HEK293 (cell line): ENCODE measurements around the gene ACAN.

Experiments
- BCL11A ChIP-seq: fragments of 450-650 bp; formaldehyde crosslinking; IDR thresholded peaks from 2 replicates; pipeline ENCODE4 v1.5.1; 2016; ENCODE audit warnings: low read depth, missing biosample characterization, missing genetic modification characterization
- KLF9 ChIP-seq: fragments of 450-650 bp; formaldehyde crosslinking; IDR thresholded peaks from 2 replicates; pipeline ENCODE4 v1.5.1; 2016; ENCODE audit warnings: missing biosample characterization, missing genetic modification characterization, low read depth
- RBAK ChIP-seq: fragments of 450-650 bp; formaldehyde crosslinking; IDR thresholded peaks from 2 replicates; pipeline ENCODE4 v1.5.1; 2016; ENCODE audit warnings: missing biosample characterization, missing genetic modification characterization
- SALL2 ChIP-seq: fragments of 450-650 bp; formaldehyde crosslinking; IDR thresholded peaks from 2 replicates; pipeline ENCODE4 v1.5.0; 2017; ENCODE audit warnings: missing biosample characterization, mild to moderate bottlenecking, missing genetic modification characterization, borderline replicate concordance
- SP2 ChIP-seq: fragments of 450-650 bp; formaldehyde crosslinking; IDR thresholded peaks from 2 replicates; pipeline ENCODE4 v1.5.1; 2016; ENCODE audit warnings: missing biosample characterization, missing genetic modification characterization
- SP3 ChIP-seq: fragments of 450-650 bp; formaldehyde crosslinking; IDR thresholded peaks from 2 replicates; pipeline ENCODE4 v1.5.1; 2016; ENCODE audit warnings: missing biosample characterization, missing genetic modification characterization
- ZBTB1 ChIP-seq: fragments of 450-650 bp; formaldehyde crosslinking; IDR thresholded peaks from 2 replicates; pipeline ENCODE4 v1.5.1; 2016; ENCODE audit warnings: missing biosample characterization, missing genetic modification characterization
- ZNF423 ChIP-seq: fragments of 450-650 bp; formaldehyde crosslinking; IDR thresholded peaks from 2 replicates; pipeline ENCODE4 v1.5.1; 2016; ENCODE audit warnings: missing biosample characterization, missing genetic modification characterization
- TF ChIP-seq, protein P1 (sequence below): fragments of 450-650 bp; formaldehyde crosslinking; IDR thresholded peaks from 2 replicates; pipeline ENCODE4 v1.5.1; 2016; ENCODE audit warnings: missing biosample characterization, missing genetic modification characterization
- TF ChIP-seq, protein P2 (sequence below): fragments of 450-650 bp; formaldehyde crosslinking; IDR thresholded peaks from 2 replicates; pipeline ENCODE4 v1.5.1; 2016; ENCODE audit warnings: missing biosample characterization, missing genetic modification characterization
- TF ChIP-seq, protein P3 (sequence below): fragments of 450-650 bp; formaldehyde crosslinking; IDR thresholded peaks from 2 replicates; pipeline ENCODE4 v1.5.1; 2016; ENCODE audit warnings: missing biosample characterization, missing genetic modification characterization
- TF ChIP-seq, protein P4 (sequence below): fragments of 450-650 bp; formaldehyde crosslinking; IDR thresholded peaks from 2 replicates; pipeline ENCODE4 v1.5.1; 2016; ENCODE audit warnings: missing biosample characterization, missing genetic modification characterization
- TF ChIP-seq, protein P5 (sequence below): fragments of 450-650 bp; formaldehyde crosslinking; IDR thresholded peaks from 2 replicates; pipeline ENCODE4 v1.5.1; 2016; ENCODE audit warnings: missing biosample characterization, missing genetic modification characterization

DNA sequence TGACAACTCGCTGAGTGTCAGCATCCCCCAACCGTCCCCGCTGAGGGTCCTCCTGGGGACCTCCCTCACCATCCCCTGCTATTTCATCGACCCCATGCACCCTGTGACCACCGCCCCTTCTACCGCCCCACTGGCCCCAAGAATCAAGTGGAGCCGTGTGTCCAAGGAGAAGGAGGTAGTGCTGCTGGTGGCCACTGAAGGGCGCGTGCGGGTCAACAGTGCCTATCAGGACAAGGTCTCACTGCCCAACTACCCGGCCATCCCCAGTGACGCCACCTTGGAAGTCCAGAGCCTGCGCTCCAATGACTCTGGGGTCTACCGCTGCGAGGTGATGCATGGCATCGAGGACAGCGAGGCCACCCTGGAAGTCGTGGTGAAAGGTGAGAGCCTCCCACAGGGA is 35.4 kb downstream of the ACAN start:
- TF ChIP-seq, protein P1, sequence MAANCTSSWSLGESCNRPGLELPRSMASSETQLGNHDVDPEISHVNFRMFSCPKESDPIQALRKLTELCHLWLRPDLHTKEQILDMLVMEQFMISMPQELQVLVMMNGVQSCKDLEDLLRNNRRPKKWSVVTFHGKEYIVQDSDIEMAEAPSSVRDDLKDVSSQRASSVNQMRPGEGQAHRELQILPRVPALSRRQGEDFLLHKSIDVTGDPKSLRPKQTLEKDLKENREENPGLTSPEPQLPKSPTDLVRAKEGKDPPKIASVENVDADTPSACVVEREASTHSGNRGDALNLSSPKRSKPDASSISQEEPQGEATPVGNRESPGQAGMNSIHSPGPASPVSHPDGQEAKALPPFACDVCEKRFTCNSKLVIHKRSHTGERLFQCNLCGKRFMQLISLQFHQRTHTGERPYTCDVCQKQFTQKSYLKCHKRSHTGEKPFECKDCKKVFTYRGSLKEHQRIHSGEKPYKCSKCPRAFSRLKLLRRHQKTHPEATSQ (tag by site-specific recombination), result no peak
- TF ChIP-seq KLF9 (tag by site-specific recombination) (no peak), SP2 (no peak), ZBTB1 (tag by site-specific recombination) (no peak), SALL2 (no peak), ZNF423 (tag by site-specific recombination) (no peak), SP3 (tag by site-specific recombination) (no peak), BCL11A (tag by site-specific recombination) (no peak), RBAK (tag by site-specific recombination) (no peak)
- TF ChIP-seq, protein P2, sequence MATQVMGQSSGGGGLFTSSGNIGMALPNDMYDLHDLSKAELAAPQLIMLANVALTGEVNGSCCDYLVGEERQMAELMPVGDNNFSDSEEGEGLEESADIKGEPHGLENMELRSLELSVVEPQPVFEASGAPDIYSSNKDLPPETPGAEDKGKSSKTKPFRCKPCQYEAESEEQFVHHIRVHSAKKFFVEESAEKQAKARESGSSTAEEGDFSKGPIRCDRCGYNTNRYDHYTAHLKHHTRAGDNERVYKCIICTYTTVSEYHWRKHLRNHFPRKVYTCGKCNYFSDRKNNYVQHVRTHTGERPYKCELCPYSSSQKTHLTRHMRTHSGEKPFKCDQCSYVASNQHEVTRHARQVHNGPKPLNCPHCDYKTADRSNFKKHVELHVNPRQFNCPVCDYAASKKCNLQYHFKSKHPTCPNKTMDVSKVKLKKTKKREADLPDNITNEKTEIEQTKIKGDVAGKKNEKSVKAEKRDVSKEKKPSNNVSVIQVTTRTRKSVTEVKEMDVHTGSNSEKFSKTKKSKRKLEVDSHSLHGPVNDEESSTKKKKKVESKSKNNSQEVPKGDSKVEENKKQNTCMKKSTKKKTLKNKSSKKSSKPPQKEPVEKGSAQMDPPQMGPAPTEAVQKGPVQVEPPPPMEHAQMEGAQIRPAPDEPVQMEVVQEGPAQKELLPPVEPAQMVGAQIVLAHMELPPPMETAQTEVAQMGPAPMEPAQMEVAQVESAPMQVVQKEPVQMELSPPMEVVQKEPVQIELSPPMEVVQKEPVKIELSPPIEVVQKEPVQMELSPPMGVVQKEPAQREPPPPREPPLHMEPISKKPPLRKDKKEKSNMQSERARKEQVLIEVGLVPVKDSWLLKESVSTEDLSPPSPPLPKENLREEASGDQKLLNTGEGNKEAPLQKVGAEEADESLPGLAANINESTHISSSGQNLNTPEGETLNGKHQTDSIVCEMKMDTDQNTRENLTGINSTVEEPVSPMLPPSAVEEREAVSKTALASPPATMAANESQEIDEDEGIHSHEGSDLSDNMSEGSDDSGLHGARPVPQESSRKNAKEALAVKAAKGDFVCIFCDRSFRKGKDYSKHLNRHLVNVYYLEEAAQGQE (tag by site-specific recombination), result no peak
- TF ChIP-seq, protein P3, sequence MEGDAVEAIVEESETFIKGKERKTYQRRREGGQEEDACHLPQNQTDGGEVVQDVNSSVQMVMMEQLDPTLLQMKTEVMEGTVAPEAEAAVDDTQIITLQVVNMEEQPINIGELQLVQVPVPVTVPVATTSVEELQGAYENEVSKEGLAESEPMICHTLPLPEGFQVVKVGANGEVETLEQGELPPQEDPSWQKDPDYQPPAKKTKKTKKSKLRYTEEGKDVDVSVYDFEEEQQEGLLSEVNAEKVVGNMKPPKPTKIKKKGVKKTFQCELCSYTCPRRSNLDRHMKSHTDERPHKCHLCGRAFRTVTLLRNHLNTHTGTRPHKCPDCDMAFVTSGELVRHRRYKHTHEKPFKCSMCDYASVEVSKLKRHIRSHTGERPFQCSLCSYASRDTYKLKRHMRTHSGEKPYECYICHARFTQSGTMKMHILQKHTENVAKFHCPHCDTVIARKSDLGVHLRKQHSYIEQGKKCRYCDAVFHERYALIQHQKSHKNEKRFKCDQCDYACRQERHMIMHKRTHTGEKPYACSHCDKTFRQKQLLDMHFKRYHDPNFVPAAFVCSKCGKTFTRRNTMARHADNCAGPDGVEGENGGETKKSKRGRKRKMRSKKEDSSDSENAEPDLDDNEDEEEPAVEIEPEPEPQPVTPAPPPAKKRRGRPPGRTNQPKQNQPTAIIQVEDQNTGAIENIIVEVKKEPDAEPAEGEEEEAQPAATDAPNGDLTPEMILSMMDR (tag by site-specific recombination), result no peak
- TF ChIP-seq, protein P4, sequence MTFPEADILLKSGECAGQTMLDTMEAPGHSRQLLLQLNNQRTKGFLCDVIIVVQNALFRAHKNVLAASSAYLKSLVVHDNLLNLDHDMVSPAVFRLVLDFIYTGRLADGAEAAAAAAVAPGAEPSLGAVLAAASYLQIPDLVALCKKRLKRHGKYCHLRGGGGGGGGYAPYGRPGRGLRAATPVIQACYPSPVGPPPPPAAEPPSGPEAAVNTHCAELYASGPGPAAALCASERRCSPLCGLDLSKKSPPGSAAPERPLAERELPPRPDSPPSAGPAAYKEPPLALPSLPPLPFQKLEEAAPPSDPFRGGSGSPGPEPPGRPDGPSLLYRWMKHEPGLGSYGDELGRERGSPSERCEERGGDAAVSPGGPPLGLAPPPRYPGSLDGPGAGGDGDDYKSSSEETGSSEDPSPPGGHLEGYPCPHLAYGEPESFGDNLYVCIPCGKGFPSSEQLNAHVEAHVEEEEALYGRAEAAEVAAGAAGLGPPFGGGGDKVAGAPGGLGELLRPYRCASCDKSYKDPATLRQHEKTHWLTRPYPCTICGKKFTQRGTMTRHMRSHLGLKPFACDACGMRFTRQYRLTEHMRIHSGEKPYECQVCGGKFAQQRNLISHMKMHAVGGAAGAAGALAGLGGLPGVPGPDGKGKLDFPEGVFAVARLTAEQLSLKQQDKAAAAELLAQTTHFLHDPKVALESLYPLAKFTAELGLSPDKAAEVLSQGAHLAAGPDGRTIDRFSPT (tag by site-specific recombination), result no peak
- TF ChIP-seq, protein P5, sequence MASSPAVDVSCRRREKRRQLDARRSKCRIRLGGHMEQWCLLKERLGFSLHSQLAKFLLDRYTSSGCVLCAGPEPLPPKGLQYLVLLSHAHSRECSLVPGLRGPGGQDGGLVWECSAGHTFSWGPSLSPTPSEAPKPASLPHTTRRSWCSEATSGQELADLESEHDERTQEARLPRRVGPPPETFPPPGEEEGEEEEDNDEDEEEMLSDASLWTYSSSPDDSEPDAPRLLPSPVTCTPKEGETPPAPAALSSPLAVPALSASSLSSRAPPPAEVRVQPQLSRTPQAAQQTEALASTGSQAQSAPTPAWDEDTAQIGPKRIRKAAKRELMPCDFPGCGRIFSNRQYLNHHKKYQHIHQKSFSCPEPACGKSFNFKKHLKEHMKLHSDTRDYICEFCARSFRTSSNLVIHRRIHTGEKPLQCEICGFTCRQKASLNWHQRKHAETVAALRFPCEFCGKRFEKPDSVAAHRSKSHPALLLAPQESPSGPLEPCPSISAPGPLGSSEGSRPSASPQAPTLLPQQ, result no peak
